AG10803 (cell line): ENCODE data around the gene ADAM12.

Source experiments
- DNase-seq: peaks from one replicate; pipeline ENCODE4 v3.0.0; 2010; ENCODE audit warnings: low read depth
- H3K4me3 ChIP-seq: 2 replicates; pipeline ENCODE4 v1.5.1; 2011; ENCODE audit warnings: mild to moderate bottlenecking, low read length, control low read depth
- TF ChIP-seq, protein P1 (sequence below): conservative IDR thresholded peaks from 2 replicates; pipeline ENCODE4 v1.5.1; 2011; ENCODE audit warnings: mild to moderate bottlenecking, low read length, control low read depth, inconsistent platforms

ADAM12 gene

DNA sequence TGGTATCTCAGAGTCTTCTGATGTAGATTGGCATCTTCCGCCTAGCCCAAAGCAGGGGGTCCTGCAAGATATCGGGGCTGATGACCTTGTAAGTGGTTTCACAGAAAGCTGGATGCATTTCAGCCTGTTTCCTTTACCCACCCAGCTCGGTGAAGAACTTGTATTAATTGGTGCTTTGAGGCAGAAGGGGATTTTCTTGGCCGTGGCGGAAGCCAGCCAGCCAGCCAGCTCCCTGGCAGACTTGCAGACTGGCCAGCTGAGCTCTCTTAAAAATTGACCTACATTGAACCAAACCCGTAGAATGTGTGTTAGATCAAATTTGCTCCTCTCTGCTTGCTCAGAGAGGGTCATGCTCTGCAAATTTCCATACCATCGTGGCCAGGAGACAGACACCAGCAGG, 218.4 kb downstream of the ADAM12 start:
- DNase-seq, result no peak
- TF ChIP-seq, protein P1, sequence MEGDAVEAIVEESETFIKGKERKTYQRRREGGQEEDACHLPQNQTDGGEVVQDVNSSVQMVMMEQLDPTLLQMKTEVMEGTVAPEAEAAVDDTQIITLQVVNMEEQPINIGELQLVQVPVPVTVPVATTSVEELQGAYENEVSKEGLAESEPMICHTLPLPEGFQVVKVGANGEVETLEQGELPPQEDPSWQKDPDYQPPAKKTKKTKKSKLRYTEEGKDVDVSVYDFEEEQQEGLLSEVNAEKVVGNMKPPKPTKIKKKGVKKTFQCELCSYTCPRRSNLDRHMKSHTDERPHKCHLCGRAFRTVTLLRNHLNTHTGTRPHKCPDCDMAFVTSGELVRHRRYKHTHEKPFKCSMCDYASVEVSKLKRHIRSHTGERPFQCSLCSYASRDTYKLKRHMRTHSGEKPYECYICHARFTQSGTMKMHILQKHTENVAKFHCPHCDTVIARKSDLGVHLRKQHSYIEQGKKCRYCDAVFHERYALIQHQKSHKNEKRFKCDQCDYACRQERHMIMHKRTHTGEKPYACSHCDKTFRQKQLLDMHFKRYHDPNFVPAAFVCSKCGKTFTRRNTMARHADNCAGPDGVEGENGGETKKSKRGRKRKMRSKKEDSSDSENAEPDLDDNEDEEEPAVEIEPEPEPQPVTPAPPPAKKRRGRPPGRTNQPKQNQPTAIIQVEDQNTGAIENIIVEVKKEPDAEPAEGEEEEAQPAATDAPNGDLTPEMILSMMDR, result no peak
- no peak overlapping the region for H3K4me3 ChIP-seq

DNA sequence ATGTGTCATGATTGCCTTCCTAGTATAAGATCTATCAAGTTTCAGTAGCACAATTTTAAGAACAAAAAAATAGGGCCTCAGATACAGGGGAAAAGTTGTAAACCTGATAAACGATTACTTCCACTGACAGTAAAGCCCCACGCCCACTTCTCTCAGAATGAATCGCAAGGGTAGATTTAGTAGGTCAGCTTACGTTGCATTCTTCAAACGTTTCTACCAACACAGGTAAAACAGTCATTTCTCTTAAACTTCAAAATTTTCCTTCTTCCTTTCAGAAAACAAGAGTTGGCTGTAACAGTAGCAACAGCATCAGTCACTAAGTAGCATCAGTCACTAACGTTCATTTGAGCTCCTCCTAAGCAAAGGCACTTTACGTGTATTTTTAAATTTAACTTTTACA, 221.5 kb downstream of the ADAM12 start:
- TF ChIP-seq, protein P1, result no peak
- DNase-seq, result no peak
- H3K4me3 ChIP-seq, result no peak overlapping the region

DNA sequence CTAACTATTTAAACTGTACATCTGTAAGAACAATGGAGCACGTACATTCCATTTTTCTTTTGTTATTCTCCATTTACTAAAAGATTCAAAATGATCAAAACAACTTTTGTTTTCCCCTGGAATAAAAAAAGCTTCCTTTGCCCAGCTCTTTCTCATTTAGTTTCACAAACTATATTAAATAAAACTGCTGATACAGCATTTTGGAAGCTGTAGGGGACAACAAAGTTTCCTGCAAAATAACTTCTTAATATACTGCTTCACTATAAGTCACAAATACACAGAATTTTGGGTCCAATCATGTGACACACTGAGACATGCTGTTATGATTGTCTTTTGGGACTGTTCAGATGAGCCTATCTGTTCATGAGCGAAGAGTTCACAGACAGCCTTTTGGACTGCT, 222.4 kb downstream of the ADAM12 start:
- no peak overlapping the region for H3K4me3 ChIP-seq
- TF ChIP-seq, protein P1, result no peak
- no peak for DNase-seq

DNA sequence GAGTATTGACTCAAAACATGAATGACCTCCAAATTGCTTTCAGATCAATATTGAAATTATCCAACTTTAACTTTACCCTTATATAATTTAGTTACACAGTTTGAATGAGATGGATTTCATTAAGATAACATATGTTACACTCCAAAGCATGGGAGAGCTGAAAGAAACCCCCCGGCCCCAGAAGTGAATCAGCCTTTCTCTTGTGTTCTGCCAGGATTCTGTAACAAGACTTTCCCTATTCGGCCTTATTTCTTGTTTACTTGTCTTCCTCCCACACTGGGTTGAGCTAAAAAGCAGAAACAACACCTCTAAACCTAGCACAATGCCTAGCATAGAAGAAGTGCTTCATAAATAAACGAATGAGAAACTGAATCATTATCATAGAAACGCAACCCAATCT, 224.8 kb downstream of the ADAM12 start:
- TF ChIP-seq, protein P1, result no peak
- no peak for DNase-seq
- no peak overlapping the region for H3K4me3 ChIP-seq

DNA sequence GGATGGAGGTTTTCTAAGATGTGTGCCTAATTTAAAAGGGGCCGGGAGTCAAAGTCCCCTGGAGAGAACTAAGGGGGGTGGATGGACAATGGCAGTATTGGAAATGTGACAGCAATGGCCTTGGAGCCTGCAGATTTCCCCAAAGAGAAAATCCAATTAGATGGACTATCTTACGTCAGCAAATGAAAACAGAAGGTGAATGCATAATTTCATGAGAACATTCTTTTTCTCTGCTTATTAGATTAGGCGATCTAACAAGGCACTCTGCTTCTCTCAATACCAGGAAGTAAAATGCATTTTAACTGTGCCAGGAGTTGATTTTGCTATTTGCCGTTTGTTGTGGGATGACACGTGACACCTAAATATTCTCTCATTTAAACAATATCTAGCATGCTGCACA, 226.6 kb downstream of the ADAM12 start:
- TF ChIP-seq, protein P1, result no peak
- DNase-seq, result no peak

DNA sequence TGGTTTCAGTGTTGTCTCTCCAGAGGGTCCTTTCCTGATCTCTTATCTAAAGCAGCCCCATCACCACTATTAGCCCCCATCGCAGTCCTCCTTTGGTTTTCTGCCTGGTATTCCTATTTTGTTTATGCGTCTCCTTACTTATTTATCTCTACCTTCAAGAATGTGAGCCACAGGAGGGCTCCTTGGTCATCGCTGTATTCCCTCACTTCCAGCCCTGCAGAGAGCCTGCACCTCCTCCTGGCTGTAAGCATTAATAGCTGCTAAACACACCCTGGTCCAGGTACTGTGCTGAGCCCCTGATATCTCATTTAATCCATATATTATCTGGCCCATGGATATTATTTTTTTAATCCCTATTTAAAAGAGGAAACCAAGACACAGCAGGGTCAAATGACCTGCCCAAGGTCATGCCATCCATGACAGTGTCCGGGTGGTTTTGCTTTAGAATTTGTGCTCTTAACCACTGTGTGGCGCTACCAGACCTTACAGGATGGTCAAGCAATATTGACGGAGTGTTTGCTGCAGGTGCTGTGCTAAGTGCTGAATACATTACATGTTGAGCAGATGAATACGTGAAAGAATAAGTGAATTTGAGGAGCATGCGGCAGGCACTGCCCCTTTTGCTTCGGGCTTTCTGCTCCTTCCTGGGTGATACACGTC, 227.2 kb downstream of the ADAM12 start:
- no peak overlapping the region for H3K4me3 ChIP-seq
- TF ChIP-seq, protein P1, result peak; percentile 16; the same call in 1 of the 2 replicates
- no peak for DNase-seq

More for the DNA sequence above, 226.6 kb downstream of the ADAM12 start:
- no peak overlapping the region for H3K4me3 ChIP-seq

DNA sequence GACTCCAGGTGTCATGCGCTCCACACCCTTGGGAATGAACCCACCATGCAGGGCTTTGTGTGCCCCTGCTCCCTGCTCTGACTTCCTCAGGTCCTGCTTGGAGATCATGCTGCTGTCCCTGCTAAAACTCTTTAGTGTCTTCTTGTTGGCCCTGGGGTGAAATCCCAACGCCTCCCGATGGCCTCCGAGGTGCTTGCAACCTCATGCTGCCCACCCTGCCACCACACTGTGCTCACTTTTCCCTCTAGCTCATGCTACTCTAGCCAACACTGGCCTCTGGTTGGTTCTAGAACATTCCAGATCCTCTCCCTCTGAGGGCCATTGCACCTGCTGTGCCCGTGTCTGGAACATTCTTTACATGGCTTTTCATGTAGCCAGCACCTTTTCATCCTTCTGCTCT, 227.7 kb downstream of the ADAM12 start:
- H3K4me3 ChIP-seq, result no peak overlapping the region
- DNase-seq, result no peak
- TF ChIP-seq, protein P1, result no peak
